HG03571 (cell line): ENCODE data around the gene ELP1.

Experiments
- ATAC-seq: cut with Tn5 transposase; IDR thresholded peaks from one replicate; pipeline ENCODE4 v1.9.1; 2021; ENCODE audit not compliant: unreplicated experiment

ELP1 gene

GRCh38 chr9:108885643-108886348, 48.1 kb downstream of the ELP1 start:
- peak; percentile 97 for ATAC-seq

- no peak for ATAC-seq
Measured at GRCh38 chr9:108884701-108885100, 49.2 kb downstream of the ELP1 start.

- ATAC-seq, result no peak
Measured at GRCh38 chr9:108883085-108883484, 50.8 kb downstream of the ELP1 start.

GRCh38 chr9:108882052-108882888, 51.7 kb downstream of the ELP1 start:
- ATAC-seq, result no peak

- no peak for ATAC-seq
Measured at GRCh38 chr9:108880738-108881316, 53.1 kb downstream of the ELP1 start.

GRCh38 chr9:108877524-108877923, 56.4 kb downstream of the ELP1 start:
- no peak for ATAC-seq

GRCh38 chr9:108876425-108876824, 57.5 kb downstream of the ELP1 start:
- ATAC-seq, result no peak

GRCh38 chr9:108874058-108874788, 59.7 kb downstream of the ELP1 start:
- no peak for ATAC-seq

- no peak for ATAC-seq
Measured at GRCh38 chr9:108869092-108869725, 64.7 kb downstream of the ELP1 start.

- no peak for ATAC-seq
Measured at GRCh38 chr9:108867829-108868228, 66.1 kb downstream of the ELP1 start.

GRCh38 chr9:108867116-108867515, 66.8 kb downstream of the ELP1 start:
- no peak for ATAC-seq

GRCh38 chr9:108866001-108866420, 67.9 kb downstream of the ELP1 start:
- no peak for ATAC-seq

- no peak for ATAC-seq
Measured at GRCh38 chr9:108865037-108865436, 68.9 kb downstream of the ELP1 start.

GRCh38 chr9:108864446-108864845, 69.5 kb downstream of the ELP1 start:
- no peak for ATAC-seq

- ATAC-seq, result no peak
Measured at GRCh38 chr9:108863891-108864290, 70.0 kb downstream of the ELP1 start.

GRCh38 chr9:108861997-108862396, 71.9 kb downstream of the ELP1 start, which contains the start of gene ACTL7A:
Gene ACTL7A, plus strand, starts transcription at chr9:108862266. Its CDS starts 57 bp downstream, at chr9:108862323.
- ATAC-seq, result no peak

GRCh38 chr9:108861464-108861863, 72.5 kb downstream of the ELP1 start:
- no peak for ATAC-seq

- no peak for ATAC-seq
Measured at GRCh38 chr9:108860764-108861163, 73.2 kb downstream of the ELP1 start.

- ATAC-seq, result no peak
Measured at GRCh38 chr9:108860354-108860753, 73.6 kb downstream of the ELP1 start.

- ATAC-seq, result no peak
Measured at GRCh38 chr9:108859459-108860114, 74.3 kb downstream of the ELP1 start.
